RKO (cell line): Measurements from ENCODE around the gene NEO1.
"Not testable (repeated sequence)": the region's sequence is repeated elsewhere in the genome, so short reads cannot be mapped to it uniquely, and the experiment has no call there.

Source experiments
- DNase-seq: peaks from one replicate; pipeline ENCODE4 v3.0.0-alpha.2; 2016; ENCODE audit warnings: low spot score

The NEO1 gene

GRCh38 chr15:73141216-73141900 is 89.1 kb downstream of the NEO1 start:
- no peak for DNase-seq

- no peak for DNase-seq
Measured at GRCh38 chr15:73142802-73143762, 90.8 kb downstream of the NEO1 start.

- DNase-seq = no peak
Measured at GRCh38 chr15:73143763-73144155, 91.5 kb downstream of the NEO1 start.

GRCh38 chr15:73146419-73146818 is 94.2 kb downstream of the NEO1 start:
- DNase-seq = no peak

- no peak for DNase-seq
Measured at GRCh38 chr15:73150831-73151230, 98.6 kb downstream of the NEO1 start.

- DNase-seq = no peak
Measured at GRCh38 chr15:73153024-73153423, 100.8 kb downstream of the NEO1 start.

GRCh38 chr15:73153447-73153846 is 101.2 kb downstream of the NEO1 start:
- no peak for DNase-seq

- DNase-seq = no peak
Measured at GRCh38 chr15:73156431-73157191, 104.3 kb downstream of the NEO1 start.

DNA sequence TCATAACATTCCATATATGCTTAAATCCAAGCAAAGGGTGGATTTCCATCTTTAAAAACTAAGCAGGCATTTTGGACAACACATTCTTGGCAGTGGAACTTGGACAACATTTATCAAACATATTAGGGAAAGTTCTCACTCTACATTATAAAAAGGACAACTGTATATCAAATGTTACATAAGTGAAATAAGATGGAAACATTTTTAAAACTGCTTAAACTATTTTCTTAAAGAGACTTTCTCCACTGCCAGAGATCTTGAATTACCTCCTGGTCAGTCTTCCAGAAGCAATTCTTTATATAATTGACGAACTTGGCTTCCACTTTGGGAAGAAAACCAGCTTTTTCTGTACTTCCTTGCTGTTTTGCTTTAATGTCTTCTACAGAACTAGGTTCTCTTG is 109.3 kb downstream of the NEO1 start:
- DNase-seq = no peak

DNA sequence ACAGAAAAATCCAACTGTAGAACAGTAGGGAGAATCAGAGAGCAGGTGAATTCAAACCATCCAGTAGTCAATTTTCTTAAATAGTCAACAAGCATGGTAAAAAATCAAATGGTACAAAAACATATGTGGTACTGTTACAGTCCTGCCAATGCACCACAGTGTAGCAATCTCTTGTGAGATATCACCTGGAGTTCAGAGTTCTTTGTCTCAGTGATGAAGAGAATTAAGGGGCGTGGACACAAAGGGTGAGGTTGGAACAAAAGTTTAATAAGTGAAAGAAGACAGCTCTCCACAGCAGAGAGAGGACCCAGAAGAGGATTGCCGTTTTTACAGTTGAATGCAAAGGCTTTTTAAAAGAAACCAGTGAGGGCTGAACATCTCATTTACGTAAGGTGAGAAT is 113.2 kb downstream of the NEO1 start:
- DNase-seq = no peak

- no peak for DNase-seq
Measured at GRCh38 chr15:73165844-73166243, 113.6 kb downstream of the NEO1 start.

DNA sequence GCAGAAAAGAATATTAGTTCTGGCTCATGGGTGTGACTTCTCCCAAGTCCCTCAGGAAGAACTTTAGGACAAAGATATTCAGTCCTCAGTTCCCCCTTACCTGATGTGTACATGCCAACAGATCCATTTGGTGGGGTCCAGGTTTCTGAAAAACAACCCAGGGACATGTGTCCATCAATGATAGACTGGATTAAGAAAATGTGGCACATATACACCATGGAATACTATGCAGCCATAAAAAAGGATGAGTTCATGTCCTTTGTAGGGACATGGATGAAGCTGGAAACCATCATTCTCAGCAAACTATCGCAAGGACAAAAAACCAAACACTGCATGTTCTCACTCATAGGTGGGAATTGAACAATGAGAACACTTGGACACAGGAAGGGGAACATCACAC is 114.4 kb downstream of the NEO1 start:
- not testable (repeated sequence) for DNase-seq

DNA sequence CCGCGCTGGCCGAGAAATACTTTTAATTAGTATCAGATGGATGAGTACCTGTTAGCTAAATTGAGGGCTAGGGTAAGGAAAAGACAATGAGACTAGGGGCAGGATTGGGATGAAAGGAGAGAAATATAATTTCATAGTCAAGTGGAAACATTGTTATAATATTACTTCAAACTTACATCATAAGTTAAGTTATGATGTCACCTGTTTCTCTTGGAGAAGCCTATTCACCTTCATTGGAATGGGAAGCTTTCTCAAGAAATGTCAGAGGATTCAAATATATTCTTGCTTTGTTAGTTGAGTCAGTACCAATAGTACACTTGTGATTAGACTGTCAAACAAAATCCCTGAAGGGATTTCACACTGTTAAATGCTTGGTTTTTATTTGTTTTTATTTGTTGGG is 116.2 kb downstream of the NEO1 start:
- DNase-seq = no peak

DNA sequence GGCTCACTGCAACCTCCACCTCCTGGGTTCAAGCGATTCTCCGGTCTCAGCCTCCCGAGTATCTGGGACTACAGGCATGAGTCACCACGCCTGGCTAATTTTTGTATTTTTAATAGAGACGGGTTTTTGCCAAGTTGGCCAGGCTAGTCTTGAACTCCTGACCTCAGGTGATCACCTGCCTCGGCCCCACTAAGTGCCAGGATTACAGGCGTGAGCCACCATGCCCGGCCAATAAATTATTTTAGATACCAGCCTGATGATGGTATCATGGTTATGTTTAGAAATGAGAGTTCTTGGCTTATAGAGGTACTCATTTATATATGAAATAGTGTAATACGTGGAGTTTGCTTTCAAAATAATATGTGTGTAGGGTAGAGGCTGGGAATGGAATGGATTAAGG is 119.4 kb downstream of the NEO1 start:
- DNase-seq = no peak

DNA sequence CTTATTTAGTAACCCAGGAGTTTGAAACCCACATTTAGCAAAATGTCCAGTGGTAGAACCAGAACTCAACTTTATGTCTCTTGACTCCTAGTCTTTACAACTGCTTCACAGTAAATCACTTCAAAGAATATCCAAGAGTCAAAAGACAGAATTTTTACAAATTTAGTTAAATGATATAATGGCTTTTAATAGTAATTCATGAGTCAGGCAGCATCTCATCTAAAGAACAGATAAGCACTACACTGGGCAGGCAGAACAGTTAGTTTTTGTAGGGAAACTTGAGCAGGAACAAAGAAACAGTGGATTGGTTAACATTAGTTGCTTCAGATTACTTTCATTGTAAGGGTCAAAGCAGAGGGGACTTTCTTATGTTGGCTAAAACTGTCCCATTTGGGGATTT is 120.2 kb downstream of the NEO1 start:
- DNase-seq = no peak

GRCh38 chr15:73174171-73174570 is 121.9 kb downstream of the NEO1 start:
- no peak for DNase-seq

DNA sequence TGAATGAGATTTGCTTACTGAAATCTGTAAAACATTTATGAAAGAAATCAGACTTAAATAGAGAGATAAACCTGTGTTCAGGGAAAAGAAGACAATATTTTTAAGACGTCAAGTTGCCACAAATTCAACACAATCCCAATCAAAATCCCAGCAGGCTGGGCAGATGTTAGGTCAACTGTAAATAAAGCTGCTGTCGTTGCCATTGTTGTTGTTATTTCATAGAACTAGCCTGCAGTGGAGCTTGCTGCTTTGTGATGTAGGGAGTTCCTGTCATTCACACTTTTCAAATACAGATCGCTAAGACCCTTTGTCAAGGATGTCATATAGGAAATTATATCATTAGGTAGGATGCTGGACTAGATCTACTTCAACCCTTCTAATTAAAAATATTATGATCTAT is 123.1 kb downstream of the NEO1 start:
- DNase-seq = no peak

GRCh38 chr15:73176598-73176997 is 124.3 kb downstream of the NEO1 start:
- DNase-seq = no peak

DNA sequence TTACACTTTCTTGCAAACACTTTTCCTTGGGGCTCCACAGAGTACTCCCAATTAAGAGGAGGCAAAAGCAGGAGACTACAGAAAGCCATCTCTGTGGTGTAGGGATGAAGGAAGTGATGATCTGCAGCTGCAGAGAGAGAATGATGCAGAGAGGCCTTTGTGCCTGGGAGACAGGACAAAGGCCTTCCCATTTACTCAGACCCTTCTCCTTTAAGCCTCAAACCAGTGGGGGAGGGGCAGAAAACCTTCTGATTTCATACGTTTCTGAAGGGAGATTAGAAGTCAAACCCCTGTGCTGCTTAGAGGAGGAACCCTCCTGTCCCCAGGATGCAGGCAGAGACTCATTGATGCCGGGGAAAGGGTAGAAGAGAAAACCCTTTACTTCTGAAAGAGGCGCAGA is 130.8 kb downstream of the NEO1 start:
- no peak for DNase-seq

DNA sequence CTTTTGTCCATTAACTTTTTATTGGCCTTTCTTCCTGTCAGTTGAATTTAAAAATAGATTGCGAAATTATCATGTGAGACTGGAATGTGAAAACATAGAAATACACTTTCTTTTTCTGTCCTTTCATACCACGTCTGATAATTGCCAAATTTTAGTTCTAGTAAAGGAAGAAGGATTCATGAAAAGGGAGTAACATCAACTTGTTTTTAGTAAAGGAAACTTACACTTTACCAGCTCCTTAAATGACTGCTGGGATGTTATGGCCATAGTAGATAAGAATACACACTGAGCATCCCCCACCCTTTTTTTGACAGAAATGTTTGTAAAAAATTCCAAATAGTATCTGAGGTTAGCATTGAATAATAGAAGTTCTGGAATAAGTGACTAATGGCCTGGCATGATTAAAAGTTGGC is 137.9 kb downstream of the NEO1 start:
- peak; percentile 16 for DNase-seq

- DNase-seq = no peak
Measured at GRCh38 chr15:73195166-73195565, 142.9 kb downstream of the NEO1 start.

- DNase-seq = no peak
Measured at GRCh38 chr15:73196113-73196512, 143.8 kb downstream of the NEO1 start.

GRCh38 chr15:73200339-73200738 is 148.1 kb downstream of the NEO1 start:
- no peak for DNase-seq
